AG10803 (cell line): ENCODE measurements around the gene GTF3C1.

Source experiments
- DNase-seq: peaks from one replicate; pipeline ENCODE4 v3.0.0; 2010; ENCODE audit warnings: low read depth
- H3K4me3 ChIP-seq: 2 replicates; pipeline ENCODE4 v1.5.1; 2011; ENCODE audit warnings: mild to moderate bottlenecking, low read length, control low read depth
- CTCF ChIP-seq: conservative IDR thresholded peaks from 2 replicates; pipeline ENCODE4 v1.5.1; 2011; ENCODE audit warnings: mild to moderate bottlenecking, low read length, control low read depth, inconsistent platforms

The GTF3C1 gene

GRCh38 chr16:27508476-27508875, 41.2 kb downstream of the GTF3C1 start:
- DNase-seq: no peak
- H3K4me3 ChIP-seq: no peak overlapping the region
- no peak for TF ChIP-seq CTCF

GRCh38 chr16:27506771-27507170, 42.9 kb downstream of the GTF3C1 start:
- no peak for DNase-seq
- no peak for TF ChIP-seq CTCF
- no peak overlapping the region for H3K4me3 ChIP-seq

GRCh38 chr16:27505297-27506236, 44.1 kb downstream of the GTF3C1 start:
- no peak for TF ChIP-seq CTCF
- DNase-seq: peak; percentile 26
- H3K4me3 ChIP-seq: no peak overlapping the region

GRCh38 chr16:27503662-27504061, 46.1 kb downstream of the GTF3C1 start:
- no peak for TF ChIP-seq CTCF
- DNase-seq: no peak
- H3K4me3 ChIP-seq: no peak overlapping the region

- TF ChIP-seq CTCF: no peak
- no peak overlapping the region for H3K4me3 ChIP-seq
- peak; percentile 26 for DNase-seq
Observed at GRCh38 chr16:27500801-27501200, 48.9 kb downstream of the GTF3C1 start.

- H3K4me3 ChIP-seq: no peak overlapping the region
- no peak for DNase-seq
- no peak for TF ChIP-seq CTCF
Observed at GRCh38 chr16:27499659-27500055, 50.1 kb downstream of the GTF3C1 start.
